Nephron (organoid): ENCODE data around the gene HAS3.
A peak's percentile ranks its signal among the peaks of the same experiment; 100 is the strongest.

ENCODE experiments used
- H3K27ac Mint-ChIP-seq, 3 experiments: 2 replicates each; pipeline ENCODE4 v1.8.0; 2020; ENCODE audit warnings: mixed read lengths in 3 of 3, mild to moderate bottlenecking in 2 of 3, moderate library complexity in 1 of 3
- H3K27me3 Mint-ChIP-seq: 2 replicates; pipeline ENCODE4 v1.8.0; 2021; ENCODE audit warnings: low read depth, mild to moderate bottlenecking, moderate library complexity, mixed read lengths
- H3K36me3 Mint-ChIP-seq: 2 replicates; pipeline ENCODE4 v1.8.0; 2020; ENCODE audit warnings: low read depth, mixed read lengths
- H3K4me1 Mint-ChIP-seq: 2 replicates; pipeline ENCODE4 v1.8.0; 2020; ENCODE audit warnings: mixed read lengths
- H3K4me3 Mint-ChIP-seq, 3 experiments: 2 replicates each; pipeline ENCODE4 v1.8.0; 2020; ENCODE audit warnings: mild to moderate bottlenecking in 3 of 3, mixed read lengths in 3 of 3, moderate library complexity in 2 of 3
- H3K9me3 Mint-ChIP-seq: 2 replicates; pipeline ENCODE4 v1.8.0; 2020; ENCODE audit warnings: mixed read lengths
- CTCF ChIP-seq, 3 experiments: fragments of 200-600 bp; sonication (generic); IDR thresholded peaks; one replicate each; pipeline ENCODE4 v1.5.0; 2021; ENCODE audit warnings: antibody characterized with exemption in 3 of 3; ENCODE audit not compliant: unreplicated experiment in 3 of 3

Gene HAS3

GRCh38 chr16:69165584-69165983, 60.1 kb downstream of the HAS3 start:
- H3K36me3 Mint-ChIP-seq = peaks cover 72% of the 10 kb centered on the region
- H3K4me1 Mint-ChIP-seq = peaks cover 16% of the 10 kb centered on the region
- peak overlapping the region in 2 of 3 experiments; percentile 8 to 33 for H3K27ac Mint-ChIP-seq
- H3K27me3 Mint-ChIP-seq = no peaks in the 10 kb centered on the region
- no peak for TF ChIP-seq CTCF (IDR thresholded peaks at IDR 0.05; ENCODE audit: unreplicated experiment in 3 of 3)
- no peaks in the 10 kb centered on the region for H3K9me3 Mint-ChIP-seq
- H3K4me3 Mint-ChIP-seq = no peak overlapping the region

GRCh38 chr16:69166221-69166833, 60.9 kb downstream of the HAS3 start:
- Mint-ChIP-seq H3K4me3 (no peak overlapping the region), H3K27me3 (no peaks in the 10 kb centered on the region), H3K9me3 (no peaks in the 10 kb centered on the region), H3K36me3 (peaks cover 66% of the 10 kb centered on the region), H3K4me1 (peaks cover 18% of the 10 kb centered on the region), H3K27ac (peak overlapping the region in 2 of 3 experiments; percentile 8 to 33)
- no peak for TF ChIP-seq CTCF (IDR thresholded peaks at IDR 0.05; ENCODE audit: unreplicated experiment in 3 of 3)

- H3K27ac Mint-ChIP-seq = peak overlapping the region in 2 of 3 experiments; percentile 3 to 33
- no peak for TF ChIP-seq CTCF (IDR thresholded peaks at IDR 0.05; ENCODE audit: unreplicated experiment in 3 of 3)
- H3K27me3 Mint-ChIP-seq = no peaks in the 10 kb centered on the region
- peaks cover 65% of the 10 kb centered on the region for H3K36me3 Mint-ChIP-seq
- no peak overlapping the region for H3K4me3 Mint-ChIP-seq
- H3K4me1 Mint-ChIP-seq = peaks cover 26% of the 10 kb centered on the region
- no peaks in the 10 kb centered on the region for H3K9me3 Mint-ChIP-seq
These were observed 61.8 kb downstream of the HAS3 start for GRCh38 chr16:69166946-69167930.
